Progenitor cell of endocrine pancreas (in vitro differentiated cells): ENCODE data around the gene ENTPD8. TPM values are rescaled to one million over a fixed set of nuclear protein-coding genes. Genes with fewer than 3 reads are reported as not detected.

Experiments
- DNase-seq: peaks from one replicate; pipeline ENCODE4 v3.0.0; 2021; ENCODE audit warnings: low spot score; ENCODE audit not compliant: unreplicated experiment
- H3K27ac Mint-ChIP-seq: 2 replicates; pipeline ENCODE4 v1.8.0; 2021; ENCODE audit warnings: mild to moderate bottlenecking, moderate library complexity, mixed read lengths
- H3K27me3 Mint-ChIP-seq: 2 replicates; pipeline ENCODE4 v1.8.0; 2021; ENCODE audit warnings: mixed read lengths
- H3K36me3 Mint-ChIP-seq: 2 replicates; pipeline ENCODE4 v1.8.0; 2022; ENCODE audit warnings: mixed read lengths; ENCODE audit not compliant: insufficient read depth
- H3K4me1 Mint-ChIP-seq: 2 replicates; pipeline ENCODE4 v1.8.0; 2021; ENCODE audit warnings: low read depth, mixed read lengths
- H3K4me3 Mint-ChIP-seq: 2 replicates; pipeline ENCODE4 v1.8.0; 2021; ENCODE audit warnings: low read depth, mild to moderate bottlenecking, moderate library complexity, mixed read lengths
- H3K9me3 Mint-ChIP-seq: 2 replicates; pipeline ENCODE4 v1.8.0; 2021; ENCODE audit warnings: low read depth, mixed read lengths
- CTCF ChIP-seq: fragments of 200-600 bp; sonication (generic); IDR thresholded peaks from one replicate; pipeline ENCODE4 v1.5.0; 2021; ENCODE audit warnings: antibody characterized with exemption, mild to moderate bottlenecking; ENCODE audit not compliant: unreplicated experiment
- total RNA-seq: library from RNA; stranded (reverse); gene quantifications from 2 replicates; pipeline ENCODE4 v1.2.1, GENCODE V29; 2021

Gene ENTPD8
- total RNA-seq, 1 donor from 2014 or later, result 2.7 TPM

- Mint-ChIP-seq H3K4me1 (no peaks in the 10 kb centered on the region), H3K27ac (no peak overlapping the region), H3K4me3 (no peak overlapping the region), H3K36me3 (no peaks in the 10 kb centered on the region), H3K27me3 (no peaks in the 10 kb centered on the region), H3K9me3 (no peaks in the 10 kb centered on the region)
- TF ChIP-seq CTCF, result no peak
- DNase-seq, result no peak
Measured at GRCh38 chr9:137433916-137434431, 7.2 kb downstream of the ENTPD8 start.

GRCh38 chr9:137433349-137433915 is 7.7 kb downstream of the ENTPD8 start:
- Mint-ChIP-seq H3K27ac (no peak overlapping the region), H3K36me3 (no peaks in the 10 kb centered on the region), H3K9me3 (no peaks in the 10 kb centered on the region), H3K4me3 (no peak overlapping the region), H3K4me1 (no peaks in the 10 kb centered on the region), H3K27me3 (no peaks in the 10 kb centered on the region)
- TF ChIP-seq CTCF, result no peak
- peak; percentile 11 for DNase-seq

GRCh38 chr9:137432687-137433348 is 8.3 kb downstream of the ENTPD8 start:
- Mint-ChIP-seq H3K27me3 (no peaks in the 10 kb centered on the region), H3K4me3 (no peak overlapping the region), H3K36me3 (no peaks in the 10 kb centered on the region), H3K4me1 (no peaks in the 10 kb centered on the region), H3K27ac (no peak overlapping the region), H3K9me3 (no peaks in the 10 kb centered on the region)
- peak; percentile 10 for DNase-seq
- TF ChIP-seq CTCF, result no peak

GRCh38 chr9:137431416-137431931 is 9.7 kb downstream of the ENTPD8 start:
- DNase-seq, result peak; percentile 8
- Mint-ChIP-seq H3K36me3 (no peaks in the 10 kb centered on the region), H3K27me3 (no peaks in the 10 kb centered on the region), H3K9me3 (no peaks in the 10 kb centered on the region), H3K27ac (no peak overlapping the region), H3K4me1 (no peaks in the 10 kb centered on the region), H3K4me3 (no peak overlapping the region)
- TF ChIP-seq CTCF, result no peak

GRCh38 chr9:137430723-137431415 is 10.3 kb downstream of the ENTPD8 start:
- Mint-ChIP-seq H3K4me1 (no peaks in the 10 kb centered on the region), H3K9me3 (no peaks in the 10 kb centered on the region), H3K27ac (no peak overlapping the region), H3K27me3 (no peaks in the 10 kb centered on the region), H3K4me3 (no peak overlapping the region), H3K36me3 (no peaks in the 10 kb centered on the region)
- peak; percentile 9 for DNase-seq
- TF ChIP-seq CTCF, result no peak
